Keratinocyte (primary cell): ENCODE results near the gene UNC13B. TPM values are rescaled to one million over a fixed set of nuclear protein-coding genes. Genes with fewer than 3 reads are reported as not detected.

Experiments used
- DNase-seq: peaks from one replicate; pipeline ENCODE4 v3.0.0-alpha.2; 2011; ENCODE audit warnings: low read depth, missing footprints, low spot score
- FAIRE-seq: peaks from 2 replicates; lab custom pipeline; 2011; peaks lifted over from hg19 to GRCh38; lab: Jason Lieb, UNC
- H2AFZ ChIP-seq: 2 replicates; pipeline ENCODE4 v1.6.0; 2012; ENCODE audit warnings: low read length, control low read depth, inconsistent platforms; ENCODE audit not compliant: control insufficient read depth
- H3K27ac ChIP-seq: 2 replicates; pipeline ENCODE4 v1.5.1; 2011; ENCODE audit warnings: low read length; ENCODE audit not compliant: control insufficient read depth, insufficient read depth
- H3K27me3 ChIP-seq: 3 replicates; pipeline ENCODE4 v1.6.0; 2011; ENCODE audit warnings: low read length; ENCODE audit not compliant: control insufficient read depth, insufficient read depth; ENCODE audit errors: extremely low read depth
- H3K36me3 ChIP-seq, 2 experiments: 2 replicates in 1 of 2; 3 replicates in 1 of 2; pipeline ENCODE4 v1.5.1; 2011; ENCODE audit warnings: low read length in 2 of 2, mild to moderate bottlenecking in 1 of 2; ENCODE audit not compliant: control insufficient read depth in 2 of 2, insufficient read depth in 2 of 2; ENCODE audit errors: extremely low read depth in 1 of 2
- H3K4me1 ChIP-seq: 3 replicates; pipeline ENCODE4 v1.5.1; 2011; ENCODE audit warnings: low read length; ENCODE audit not compliant: control insufficient read depth, insufficient read depth; ENCODE audit errors: extremely low read depth
- H3K4me2 ChIP-seq: 3 replicates; pipeline ENCODE4 v1.6.0; 2011; ENCODE audit warnings: low read depth, low read length; ENCODE audit not compliant: control insufficient read depth, insufficient read depth; ENCODE audit errors: extremely low read depth
- H3K4me3 ChIP-seq, 3 experiments: fragments of 200-600 bp in 1 of 3; sonication (generic) in 1 of 3; 2 replicates in 2 of 3; 3 replicates in 1 of 3; pipeline ENCODE4 v1.5.1; 2011 to 2016; ENCODE audit warnings: low read length in 3 of 3, mild to moderate bottlenecking in 3 of 3, control low read depth in 2 of 3, inconsistent platforms in 1 of 3, low read depth in 1 of 3, mixed read lengths in 1 of 3, mixed run types in 1 of 3, moderate library complexity in 1 of 3; ENCODE audit not compliant: control insufficient read depth in 2 of 3, insufficient read depth in 2 of 3; ENCODE audit errors: extremely low read depth in 1 of 3
- H3K79me2 ChIP-seq: 2 replicates; pipeline ENCODE4 v1.6.0; 2012; ENCODE audit warnings: low read length; ENCODE audit not compliant: control insufficient read depth, insufficient read depth
- H3K9ac ChIP-seq: 3 replicates; pipeline ENCODE4 v1.6.0; 2011; ENCODE audit warnings: low read length; ENCODE audit not compliant: control insufficient read depth, insufficient read depth; ENCODE audit errors: extremely low read depth
- H3K9me1 ChIP-seq: 3 replicates; pipeline ENCODE4 v1.6.0; 2011; ENCODE audit warnings: low read length; ENCODE audit not compliant: control insufficient read depth, insufficient read depth; ENCODE audit errors: extremely low read depth
- H3K9me3 ChIP-seq: 2 replicates; pipeline ENCODE4 v1.5.1; 2012; ENCODE audit warnings: low read depth, low read length; ENCODE audit not compliant: control insufficient read depth
- H4K20me1 ChIP-seq: 3 replicates; pipeline ENCODE4 v1.6.0; 2011; ENCODE audit warnings: low read length; ENCODE audit not compliant: control insufficient read depth, insufficient read depth; ENCODE audit errors: extremely low read depth
- CTCF ChIP-seq, 3 experiments: IDR thresholded peaks in 1 of 3; conservative IDR thresholded peaks in 1 of 3; optimal IDR thresholded peaks in 1 of 3; 2 replicates in 2 of 3; 3 replicates in 1 of 3; pipeline versions ENCODE3 to v1.5.1; 2011; ENCODE audit warnings: low read length in 3 of 3, mild to moderate bottlenecking in 3 of 3, moderate library complexity in 2 of 3, control low read depth in 1 of 3, inconsistent platforms in 1 of 3; ENCODE audit not compliant: insufficient read depth in 2 of 3; ENCODE audit errors: extremely low read depth in 1 of 3
- EZH2 ChIP-seq: IDR thresholded peaks from one replicate; pipeline ENCODE4 v1.6.1; 2012; ENCODE audit warnings: inconsistent platforms, mild to moderate bottlenecking, low read length, moderate library complexity
- dilution Hi-C: fragments of 300-500 bp; cut with MboI; formaldehyde crosslinking; loops from one replicate; pipeline ENCODE4 v1.7.0; 2020; ENCODE audit warnings: low sequenced_read_pairs; ENCODE audit not compliant: extremely low pct_ligation_motif_present
- polyA plus RNA-seq, 5 experiments: library from polyadenylated mRNA; depleted of rRNA in 3 of 5; stranded (reverse) in 3 of 5; stranded (forward) in 1 of 5; unstranded in 1 of 5; fragments of >200 nt; gene quantifications; 1 replicate in 1 of 5; 2 replicates in 3 of 5; 3 replicates in 1 of 5; pipeline versions ENCODE4 v1.2.1 to v1.2.3, GENCODE V29; 2011 to 2012; ENCODE audit warnings: missing spikeins in 2 of 5, low read depth in 1 of 5, low replicate concordance in 1 of 5

The UNC13B gene
- polyA plus RNA-seq, 1 donor (not counting 4 experiments of a cell fraction or from before 2014, with no cell fraction given), result 9.3 TPM

GRCh38 chr9:35452481-35452880 is 290.7 kb downstream of the UNC13B start:
- dilution Hi-C loops, result no loop called here
- no peak for DNase-seq

GRCh38 chr9:35453786-35454185 is 292.0 kb downstream of the UNC13B start:
- Histone ChIP-seq H3K4me3 (no peak overlapping the region), H3K9me3 (no peaks in the 10 kb centered on the region), H3K36me3 (no peaks in the 10 kb centered on the region), H3K9me1 (no peaks in the 10 kb centered on the region), H3K4me1 (no peaks in the 10 kb centered on the region), H2AFZ (no peak overlapping the region), H3K4me2 (no peak overlapping the region), H3K79me2 (no peaks in the 10 kb centered on the region), H4K20me1 (no peaks in the 10 kb centered on the region), H3K27me3 (no peaks in the 10 kb centered on the region), H3K9ac (no peak overlapping the region), H3K27ac (no peak overlapping the region)
- dilution Hi-C loops, result no loop called here
- no peak for DNase-seq
- TF ChIP-seq CTCF (optimal IDR thresholded peaks at IDR 0.05 in 1 of 3, IDR thresholded peaks at IDR 0.05 in 1 of 3, conservative IDR thresholded peaks at IDR 0.05 in 1 of 3; ENCODE audit: extremely low read depth in 1 of 3, insufficient read depth in 2 of 3, low read length in 3 of 3) (no peak), EZH2 (no peak)
- FAIRE-seq, result no peak

More at GRCh38 chr9:35452481-35452880, 290.7 kb downstream of the UNC13B start:
- Histone ChIP-seq H3K4me3 (no peak overlapping the region), H3K9ac (no peak overlapping the region), H3K9me3 (no peaks in the 10 kb centered on the region), H3K79me2 (no peaks in the 10 kb centered on the region), H3K4me2 (no peak overlapping the region), H3K27ac (no peak overlapping the region), H3K4me1 (no peaks in the 10 kb centered on the region), H3K27me3 (no peaks in the 10 kb centered on the region), H2AFZ (no peak overlapping the region), H3K36me3 (no peaks in the 10 kb centered on the region), H4K20me1 (no peaks in the 10 kb centered on the region), H3K9me1 (no peaks in the 10 kb centered on the region)
- TF ChIP-seq CTCF (optimal IDR thresholded peaks at IDR 0.05 in 1 of 3, IDR thresholded peaks at IDR 0.05 in 1 of 3, conservative IDR thresholded peaks at IDR 0.05 in 1 of 3; ENCODE audit: extremely low read depth in 1 of 3, insufficient read depth in 2 of 3, low read length in 3 of 3) (no peak), EZH2 (no peak)
- FAIRE-seq, result no peak

Other genes with a start within 250 kb of the UNC13B start
- gene PHF24, start 203.7 kb upstream of the UNC13B start, polyA plus RNA-seq, result 0.04 to 0.09 TPM (median 0.04 TPM) in 3 replicates
- 2.4 to 3.9 TPM (median 2.7 TPM) in 3 replicates for gene DNAJB5, start 172.3 kb upstream of the UNC13B start, polyA plus RNA-seq
- 339 to 414 TPM (median 356 TPM) in 3 replicates for gene VCP, start 89.4 kb upstream of the UNC13B start, polyA plus RNA-seq
- 9.4 to 14.6 TPM (median 14.5 TPM) in 3 replicates for gene FANCG, start 82.1 kb upstream of the UNC13B start, polyA plus RNA-seq
- gene PIGO, start 65.4 kb upstream of the UNC13B start, polyA plus RNA-seq, result 18.6 to 27.0 TPM (median 20.7 TPM) in 3 replicates
- gene STOML2, start 58.9 kb upstream of the UNC13B start, polyA plus RNA-seq, result 149 to 174 TPM (median 154 TPM) in 3 replicates
- 32.7 to 51.3 TPM (median 39.4 TPM) in 3 replicates for gene ATOSB, start 46.1 kb upstream of the UNC13B start, polyA plus RNA-seq